GM23248 (cell line): ENCODE results near the gene SPRR1B. TPM values are rescaled to one million over a fixed set of nuclear protein-coding genes. Genes with fewer than 3 reads are reported as not detected.

ENCODE experiments used
- DNase-seq: peaks from one replicate; pipeline ENCODE4 v3.0.0-alpha.2; 2015
- H2AFZ ChIP-seq: fragments of 200-600 bp; sonication (generic); 2 replicates; pipeline ENCODE4 v1.6.1; 2016; ENCODE audit warnings: antibody characterized with exemption
- H3F3A ChIP-seq: fragments of 200-600 bp; sonication (generic); 2 replicates; pipeline ENCODE4 v1.6.1; 2016; ENCODE audit warnings: mild to moderate bottlenecking, antibody characterized with exemption, mixed run types; ENCODE audit not compliant: insufficient read depth
- H3K27ac ChIP-seq: fragments of 200-600 bp; sonication (generic); 2 replicates; pipeline ENCODE4 v1.5.1; 2016; ENCODE audit warnings: mild to moderate bottlenecking
- H3K27me3 ChIP-seq: fragments of 200-600 bp; sonication (generic); replicated peaks from 2 replicates; pipeline ENCODE4 v1.6.1; 2016; ENCODE audit warnings: mild to moderate bottlenecking; ENCODE audit not compliant: insufficient read depth
- H3K36me3 ChIP-seq: fragments of 200-600 bp; sonication (generic); 2 replicates; pipeline ENCODE4 v1.6.1; 2016; ENCODE audit warnings: low read depth, mild to moderate bottlenecking
- H3K4me1 ChIP-seq: fragments of 200-600 bp; sonication (generic); 2 replicates; pipeline ENCODE4 v1.6.1; 2016; ENCODE audit warnings: mild to moderate bottlenecking; ENCODE audit not compliant: insufficient read depth
- H3K4me2 ChIP-seq: fragments of 200-600 bp; sonication (generic); one replicate; pipeline ENCODE4 v1.6.1; 2016; ENCODE audit warnings: mild to moderate bottlenecking; ENCODE audit not compliant: unreplicated experiment
- H3K4me3 ChIP-seq: fragments of 200-600 bp; sonication (generic); 2 replicates; pipeline ENCODE4 v1.5.1; 2016; ENCODE audit warnings: mild to moderate bottlenecking
- H3K79me2 ChIP-seq: fragments of 200-600 bp; sonication (generic); 2 replicates; pipeline ENCODE4 v1.6.1; 2016; ENCODE audit warnings: mild to moderate bottlenecking; ENCODE audit not compliant: insufficient read depth
- H3K9ac ChIP-seq: fragments of 200-600 bp; sonication (generic); 2 replicates; pipeline ENCODE4 v1.6.1; 2016; ENCODE audit warnings: mild to moderate bottlenecking
- H3K9me2 ChIP-seq: fragments of 200-600 bp; sonication (generic); 2 replicates; pipeline ENCODE4 v1.6.1; 2016; ENCODE audit warnings: mixed run types, mild to moderate bottlenecking, moderate library complexity; ENCODE audit not compliant: insufficient read depth
- H3K9me3 ChIP-seq: fragments of 200-600 bp; sonication (generic); one replicate; pipeline ENCODE4 v1.6.1; 2017; ENCODE audit warnings: low read depth
- H4K20me1 ChIP-seq: fragments of 200-600 bp; sonication (generic); 2 replicates; pipeline ENCODE4 v1.6.0; 2016; ENCODE audit not compliant: insufficient read depth
- EZH2 ChIP-seq: fragments of 200-600 bp; sonication (generic); IDR thresholded peaks from 2 replicates; pipeline ENCODE4 v1.6.1; 2018; ENCODE audit warnings: antibody characterized with exemption, mild to moderate bottlenecking; ENCODE audit not compliant: insufficient read depth, poor library complexity, severe bottlenecking
- EZH2phosphoT487 ChIP-seq: fragments of 200-600 bp; sonication (generic); IDR thresholded peaks from 2 replicates; pipeline ENCODE4 v1.6.1; 2018; ENCODE audit warnings: antibody characterized with exemption, moderate library complexity, mild to moderate bottlenecking, low read depth; ENCODE audit not compliant: insufficient read depth
- WGBS, 2 experiments: methylation state at CpG; one replicate each; pipeline ENCODE4 v1.1.6; 2015 to 2017; ENCODE audit warnings: low lambda C conversion rate in 2 of 2, low coverage in 1 of 2; ENCODE audit errors: missing lambda C conversion rate in 2 of 2; 5-methylcytosine and 5-hydroxymethylcytosine counted together
- in situ Hi-C: fragments of 300-500 bp; cut with MboI; formaldehyde crosslinking; loops from 2 replicates; pipeline ENCODE4 v1.15.0; 2020
- polyA plus RNA-seq: library from polyadenylated mRNA; unstranded; fragments of >200 nt; fragmentation: Nextera tagmentation; extraction: Ambion mirVana; gene quantifications from 2 replicates; pipeline ENCODE4 v1.2.1, GENCODE V29; 2016
- total RNA-seq: library from RNA; depleted of rRNA; stranded (reverse); fragments of >200 nt; shearing (Covaris generic); gene quantifications from 2 replicates; pipeline ENCODE4 v1.2.3, GENCODE V29; 2014; rRNA removed

Gene SPRR1B, protein sequence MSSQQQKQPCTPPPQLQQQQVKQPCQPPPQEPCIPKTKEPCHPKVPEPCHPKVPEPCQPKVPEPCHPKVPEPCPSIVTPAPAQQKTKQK
- total RNA-seq (not detected in 2 replicates), polyA plus RNA-seq (not detected in 2 replicates)

DNA sequence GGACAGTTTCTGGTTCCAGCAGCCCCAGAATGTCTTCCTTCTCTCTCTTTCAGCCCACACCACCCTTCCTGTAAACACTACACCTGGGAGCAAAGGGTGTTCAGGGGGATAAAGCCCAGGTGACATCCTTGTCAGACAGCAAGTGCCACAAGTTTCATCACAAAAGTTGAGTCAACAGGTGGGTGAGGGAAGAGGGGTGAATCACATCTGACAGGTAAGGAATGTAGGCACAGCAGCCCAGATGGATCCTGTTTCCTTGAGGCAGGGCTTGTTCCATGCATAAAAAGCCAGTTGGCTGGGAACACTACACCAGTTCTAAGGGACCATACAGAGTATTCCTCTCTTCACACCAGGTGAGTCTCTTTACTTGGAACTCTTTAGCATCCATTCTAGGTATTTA lies at the start of gene SPRR1B:
Gene SPRR1B (plus strand): TSS at position 309 of the 400 bp plus-strand sequence. CDS start 1,143 bp downstream, outside the sequence.
- Histone ChIP-seq H4K20me1 (no peaks in the 10 kb centered on the region), H3K4me2 (no peak within 1 kb of the TSS), H3K27me3 (0 out of 2 replicates have a peak, but pooled peaks cover under 1% of the 10 kb centered on the region), H3K27ac (no peak within 1 kb of the TSS), H3K4me3 (no peak within 1 kb of the TSS), H3K9ac (no peak within 1 kb of the TSS), H3K4me1 (no peaks in the 10 kb centered on the region), H3K79me2 (no peaks in the 10 kb centered on the region), H3F3A (no peaks in the 10 kb centered on the region), H3K9me3 (no peaks in the 10 kb centered on the region), H3K9me2 (no peaks in the 10 kb centered on the region), H3K36me3 (no peaks in the 10 kb centered on the region), H2AFZ (no peak within 1 kb of the TSS)
- no peak for DNase-seq
- no peak for TF ChIP-seq EZH2phosphoT487
- no peak for TF ChIP-seq EZH2
- in situ Hi-C loops = no loop called here

DNA sequence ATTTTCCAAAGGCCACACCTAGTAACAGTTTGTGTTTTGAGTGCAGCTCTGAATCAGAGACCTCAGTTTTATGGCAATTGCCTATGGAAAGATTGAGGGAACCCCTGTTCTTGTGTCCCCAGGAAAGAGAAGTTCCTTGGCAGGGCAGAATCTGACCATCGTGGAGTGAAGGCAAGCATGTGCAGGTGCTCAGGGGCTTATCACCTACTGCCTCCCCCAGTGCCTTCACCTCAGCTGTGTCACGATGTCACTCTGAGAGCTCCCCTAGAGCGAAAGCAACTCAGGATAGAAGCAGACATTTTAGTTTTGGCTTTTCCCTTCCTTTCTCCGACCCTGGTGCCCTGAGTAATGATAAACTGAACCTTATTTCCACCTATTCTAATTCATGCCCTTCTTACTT lies 48.9 kb upstream of the SPRR1B start:
- in situ Hi-C loops = no loop called here
- Histone ChIP-seq H4K20me1 (no peaks in the 10 kb centered on the region), H3F3A (no peaks in the 10 kb centered on the region), H3K9me2 (no peaks in the 10 kb centered on the region), H3K4me3 (no peak overlapping the region), H3K9me3 (no peaks in the 10 kb centered on the region), H2AFZ (no peak overlapping the region), H3K27me3 (peaks cover 15% of the 10 kb centered on the region), H3K4me1 (no peaks in the 10 kb centered on the region), H3K27ac (no peak overlapping the region), H3K79me2 (no peaks in the 10 kb centered on the region), H3K9ac (no peak overlapping the region), H3K4me2 (no peak overlapping the region), H3K36me3 (no peaks in the 10 kb centered on the region)
- no peak for DNase-seq
- TF ChIP-seq EZH2 (no peak), EZH2phosphoT487 (no peak)
- 28 to 29% methylated on average over 4 of the region's 4 CpGs for WGBS, 2 experiments

GRCh38 chr1:152983234-152983633 lies 47.8 kb upstream of the SPRR1B start:
- Histone ChIP-seq H3K27me3 (peaks cover 15% of the 10 kb centered on the region), H3K27ac (no peak overlapping the region), H3K36me3 (no peaks in the 10 kb centered on the region), H3K4me1 (no peaks in the 10 kb centered on the region), H4K20me1 (no peaks in the 10 kb centered on the region), H3F3A (no peaks in the 10 kb centered on the region), H3K9me3 (no peaks in the 10 kb centered on the region), H3K9me2 (no peaks in the 10 kb centered on the region), H2AFZ (no peak overlapping the region), H3K79me2 (no peaks in the 10 kb centered on the region), H3K9ac (no peak overlapping the region), H3K4me3 (no peak overlapping the region), H3K4me2 (no peak overlapping the region)
- in situ Hi-C loops = no loop called here
- TF ChIP-seq EZH2 (no peak), EZH2phosphoT487 (no peak)
- no peak for DNase-seq

GRCh38 chr1:152983743-152984142 lies 47.3 kb upstream of the SPRR1B start, which contains the start of gene SPRR1A:
Gene SPRR1A, plus strand, starts transcription at chr1:152984081. Its CDS starts 1,150 bp downstream, at chr1:152985231.
- WGBS, 2 experiments = 50 to 52% methylated on average over 3 of the region's 3 CpGs
- no peak for TF ChIP-seq EZH2phosphoT487
- Histone ChIP-seq H3K4me1 (no peaks in the 10 kb centered on the region), H3K9ac (no peak within 1 kb of the TSS), H3K36me3 (no peaks in the 10 kb centered on the region), H2AFZ (no peak within 1 kb of the TSS), H3F3A (no peaks in the 10 kb centered on the region), H3K79me2 (no peaks in the 10 kb centered on the region), H3K4me2 (no peak within 1 kb of the TSS), H4K20me1 (no peaks in the 10 kb centered on the region), H3K27me3 (peaks cover 10% of the 10 kb centered on the region), H3K4me3 (no peak within 1 kb of the TSS), H3K9me3 (no peaks in the 10 kb centered on the region), H3K9me2 (no peaks in the 10 kb centered on the region), H3K27ac (no peak within 1 kb of the TSS)
- in situ Hi-C loops = no loop called here
- no peak for DNase-seq

- H3F3A ChIP-seq = no peaks in the 10 kb centered on the region
- H2AFZ ChIP-seq = no peak overlapping the region
- H3K9ac ChIP-seq = no peak overlapping the region
- no peak overlapping the region for H3K4me3 ChIP-seq
- in situ Hi-C loops = no loop called here
- WGBS, 2 experiments = 16 to 17% methylated on average over 2 of the region's 2 CpGs
- no peaks in the 10 kb centered on the region for H3K9me2 ChIP-seq
- no peak overlapping the region for H3K27ac ChIP-seq
- no peaks in the 10 kb centered on the region for H3K4me1 ChIP-seq
- no peaks in the 10 kb centered on the region for H3K9me3 ChIP-seq
- no peaks in the 10 kb centered on the region for H3K36me3 ChIP-seq
- TF ChIP-seq EZH2phosphoT487 = no peak
- TF ChIP-seq EZH2 = no peak
- DNase-seq = no peak
- H4K20me1 ChIP-seq = no peaks in the 10 kb centered on the region
- no peaks in the 10 kb centered on the region for H3K79me2 ChIP-seq
- H3K4me2 ChIP-seq = no peak overlapping the region
- no peaks in the 10 kb centered on the region for H3K27me3 ChIP-seq
These were observed 44.4 kb upstream of the SPRR1B start for GRCh38 chr1:152986578-152986977.
